ENCODE data around the gene RGS14.
"Not testable (repeated sequence)": the region's sequence is repeated elsewhere in the genome, so short reads cannot be mapped to it uniquely, and the experiment has no call there.

The RGS14 gene

GRCh38 chr5:177350776-177351391, 6.8 kb upstream of the RGS14 start:
- DNase-seq, result no peak

DNA sequence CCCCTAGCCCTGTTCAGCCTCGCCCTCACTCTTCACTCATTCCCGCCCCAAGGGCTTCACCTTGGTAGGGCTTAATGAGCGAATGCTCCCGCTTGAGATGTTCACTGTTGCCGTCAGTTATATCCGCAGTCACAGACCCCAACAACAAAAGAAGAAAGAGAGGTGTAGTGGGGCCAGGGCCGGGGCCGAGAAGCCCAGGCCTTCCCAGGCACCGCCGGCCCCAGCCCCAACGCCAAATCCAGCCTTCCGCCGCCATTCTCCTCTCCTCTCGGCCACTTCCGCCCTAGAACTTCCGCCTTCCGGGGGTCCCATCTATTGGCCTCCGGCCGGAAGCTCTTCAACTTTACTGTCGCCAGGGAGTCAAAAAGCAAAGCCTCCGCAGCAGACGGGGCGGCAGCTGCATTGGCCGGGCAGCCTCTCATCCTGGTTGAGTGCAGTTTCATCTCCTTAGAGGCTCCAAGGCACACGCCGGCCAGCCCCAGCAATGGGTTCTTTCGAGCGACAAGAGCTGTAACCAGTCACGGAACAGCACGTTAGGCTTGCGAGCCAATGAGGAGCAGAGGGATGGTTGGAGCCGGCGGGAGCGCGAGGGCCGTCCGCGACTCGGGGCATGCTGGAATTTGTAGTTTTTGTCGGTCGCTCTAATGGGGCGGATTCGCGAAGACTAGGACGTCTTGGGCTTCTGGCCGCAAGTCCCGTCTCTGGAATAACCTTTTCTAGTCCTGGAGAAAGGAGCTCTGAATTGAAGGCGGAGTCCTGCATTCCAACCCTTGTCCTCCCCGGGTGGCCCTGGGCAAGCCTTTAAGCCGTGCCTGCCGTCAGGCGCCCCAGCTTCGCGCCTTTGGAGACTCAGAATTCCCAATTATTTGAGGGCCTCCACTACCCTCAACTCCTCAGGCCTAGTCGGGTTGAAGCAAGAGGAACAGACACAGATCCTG, 6.1 kb upstream of the RGS14 start, which contains the start of gene LMAN2:
LMAN2 (minus strand) TSS at position 277 of the 938 bp plus-strand sequence; CDS start at position 256, 21 bp downstream.
- peak; percentile 85 to 96 (median 92) for DNase-seq

GRCh38 chr5:177353093-177353492, 4.6 kb upstream of the RGS14 start:
- DNase-seq, result no peak

DNA sequence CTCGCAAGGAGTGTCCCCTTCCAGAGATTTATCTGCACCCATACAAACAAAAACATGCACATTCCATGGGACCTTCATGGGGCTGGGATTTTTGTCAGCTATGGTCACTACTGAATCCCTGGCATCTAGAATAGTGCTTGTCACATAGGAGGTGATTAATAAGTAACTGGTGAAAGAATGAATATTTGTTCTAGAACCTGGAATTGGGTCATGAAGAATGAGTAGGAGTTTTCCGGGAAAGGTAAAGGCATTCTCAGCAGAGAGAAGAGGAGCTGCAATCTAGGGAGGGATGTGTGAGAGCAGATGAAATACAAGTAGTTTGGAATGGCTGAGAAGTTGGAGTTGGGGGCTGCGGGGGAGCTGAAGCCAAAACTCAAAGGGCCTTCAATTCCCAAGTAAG, 3.5 kb upstream of the RGS14 start:
- no peak for DNase-seq

DNA sequence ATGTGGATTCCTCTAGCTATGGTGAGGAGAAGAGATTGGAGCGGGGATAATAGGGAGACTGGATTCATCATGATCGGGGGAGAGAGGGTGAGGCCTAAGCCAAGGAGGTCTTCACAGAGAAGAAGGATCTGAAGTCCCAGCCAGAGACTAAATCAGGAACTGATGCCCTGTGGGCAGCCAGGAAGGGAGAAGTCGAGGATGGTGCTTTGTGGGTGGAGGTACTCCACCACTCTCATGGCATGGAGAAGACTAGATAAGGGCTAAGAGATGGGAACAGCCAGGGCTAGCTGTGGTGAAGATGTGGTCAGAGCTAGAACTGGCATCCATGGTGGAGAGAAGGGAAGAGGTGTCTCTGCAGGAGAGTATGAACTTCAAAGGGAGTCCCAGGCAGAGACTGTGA, 3.0 kb upstream of the RGS14 start:
- no peak for DNase-seq

DNA sequence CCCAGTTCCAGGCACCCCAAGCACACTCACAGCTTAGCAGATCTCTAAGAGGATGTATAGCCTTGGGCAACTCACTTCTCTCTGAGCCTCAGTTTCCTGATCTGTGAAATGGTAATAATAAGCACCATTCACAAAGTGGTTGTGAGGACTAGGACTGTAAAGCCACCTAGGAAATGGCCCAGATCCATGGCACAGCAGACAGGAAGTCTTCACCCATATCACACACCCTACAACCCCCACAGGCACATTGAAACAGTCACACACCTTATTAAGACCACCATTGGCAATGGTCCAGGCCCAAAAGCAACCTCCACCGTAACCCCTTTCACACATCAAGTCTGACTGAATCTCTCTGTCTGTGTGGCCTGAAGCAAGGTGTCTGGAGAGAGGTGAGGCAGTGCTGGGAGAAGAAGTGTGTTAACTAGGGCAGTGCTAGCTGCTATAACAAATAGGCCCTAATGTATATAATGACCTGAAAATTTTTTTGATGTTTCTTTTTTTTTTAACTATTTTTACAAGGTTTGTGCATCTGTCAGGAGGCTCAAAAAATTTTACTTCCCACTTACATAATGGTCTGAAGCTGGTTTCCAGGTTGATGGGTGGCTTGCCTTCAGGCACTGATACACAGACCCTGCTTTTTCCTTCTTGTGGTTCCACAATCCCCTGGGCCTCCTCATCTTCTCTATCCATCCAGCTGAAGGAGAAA, 2.4 kb upstream of the RGS14 start:
- DNase-seq, result no peak

DNA sequence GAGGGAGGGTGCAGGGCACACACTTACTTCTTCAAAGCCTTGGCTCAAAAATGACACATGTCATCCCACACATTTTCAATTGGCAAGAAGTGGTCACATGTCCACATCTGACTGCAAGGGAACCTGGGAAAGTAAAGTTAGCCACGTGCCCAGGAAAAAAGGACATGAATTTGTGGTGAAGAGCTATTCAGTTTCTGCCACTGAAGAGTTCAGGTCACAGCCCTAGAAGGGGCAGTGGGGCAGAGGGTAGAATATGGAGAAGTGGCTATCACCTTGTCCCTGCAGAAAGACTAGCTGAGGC, 1.9 kb upstream of the RGS14 start:
- no peak for DNase-seq

DNA sequence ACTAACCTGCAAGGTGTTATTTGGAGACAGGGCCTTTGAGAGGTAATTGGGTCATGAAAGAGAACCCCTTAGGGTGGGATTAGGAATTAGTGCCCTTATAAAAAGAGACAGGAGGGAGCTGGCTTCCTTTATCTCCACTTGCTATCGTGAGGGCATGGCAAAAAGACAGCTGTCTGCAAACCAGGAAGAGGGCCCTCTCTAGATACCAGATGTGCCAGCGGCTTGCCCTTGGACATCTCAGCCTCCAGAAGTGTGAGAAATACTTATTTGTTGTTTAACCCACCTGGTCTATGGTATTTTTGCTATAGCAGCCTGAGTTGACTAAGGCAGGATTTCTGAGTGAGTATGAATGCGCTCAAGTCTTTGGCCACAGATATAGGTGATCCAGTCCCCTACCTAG, 978 bp upstream of the RGS14 start:
- no peak for DNase-seq

GRCh38 chr5:177357146-177357458, 622 bp upstream of the RGS14 start:
- DNase-seq, result peak in 1 of 3 experiments; percentile 25

GRCh38 chr5:177358370-177358819, 671 bp downstream of the RGS14 start:
- DNase-seq, result no peak

GRCh38 chr5:177359451-177359851, 1.7 kb downstream of the RGS14 start:
- DNase-seq, result no peak

DNA sequence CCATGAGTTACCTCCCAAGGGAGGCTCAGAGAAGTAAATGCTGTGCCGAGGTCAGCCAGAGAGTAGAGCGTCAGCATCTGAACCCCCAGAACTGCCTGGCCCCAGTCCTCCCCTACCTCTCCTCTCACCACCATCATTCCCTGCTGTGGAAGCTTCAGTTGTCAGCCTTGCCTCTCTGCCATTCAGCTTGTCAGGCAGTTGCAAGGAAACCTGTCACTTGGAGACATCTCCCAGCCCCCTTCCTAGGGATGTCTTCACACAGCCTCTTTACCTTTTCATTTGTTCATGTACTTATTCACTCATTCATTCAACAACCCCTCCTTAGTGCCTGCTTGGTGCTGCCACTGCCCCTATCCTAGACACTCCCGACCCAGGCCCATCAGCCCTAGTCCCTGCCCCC, 2.1 kb downstream of the RGS14 start:
- no peak for DNase-seq

DNA sequence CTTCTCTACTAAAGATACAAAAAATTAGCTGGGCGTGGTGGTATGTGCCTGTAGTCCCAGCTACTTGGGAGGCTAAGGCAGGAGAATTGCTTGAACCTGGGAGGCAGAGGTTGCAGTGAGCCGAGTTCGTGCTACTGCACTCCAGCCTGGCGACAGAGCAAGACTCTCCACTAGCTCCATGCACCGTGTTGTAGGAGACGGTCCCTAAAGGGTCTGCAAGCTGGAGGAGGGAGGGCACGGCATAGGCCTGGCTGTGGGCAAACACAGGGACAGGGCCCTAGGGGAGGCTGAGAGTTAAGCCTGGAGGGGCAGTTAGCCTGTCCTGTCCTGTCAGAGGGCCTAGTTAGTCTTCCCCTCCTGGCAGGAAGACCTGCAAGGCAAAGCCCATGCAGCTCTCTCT, 3.0 kb downstream of the RGS14 start:
- DNase-seq, result not testable (repeated sequence)

- no peak for DNase-seq
These were observed 3.9 kb downstream of the RGS14 start for GRCh38 chr5:177361418-177362291.

- no peak for DNase-seq
These were observed 4.5 kb downstream of the RGS14 start for GRCh38 chr5:177362292-177362609.

- DNase-seq, result peak; percentile 67 to 73 (median 71)
These were observed 5.1 kb downstream of the RGS14 start for GRCh38 chr5:177362610-177363507.

GRCh38 chr5:177363565-177363964, 5.8 kb downstream of the RGS14 start:
- DNase-seq, result no peak

DNA sequence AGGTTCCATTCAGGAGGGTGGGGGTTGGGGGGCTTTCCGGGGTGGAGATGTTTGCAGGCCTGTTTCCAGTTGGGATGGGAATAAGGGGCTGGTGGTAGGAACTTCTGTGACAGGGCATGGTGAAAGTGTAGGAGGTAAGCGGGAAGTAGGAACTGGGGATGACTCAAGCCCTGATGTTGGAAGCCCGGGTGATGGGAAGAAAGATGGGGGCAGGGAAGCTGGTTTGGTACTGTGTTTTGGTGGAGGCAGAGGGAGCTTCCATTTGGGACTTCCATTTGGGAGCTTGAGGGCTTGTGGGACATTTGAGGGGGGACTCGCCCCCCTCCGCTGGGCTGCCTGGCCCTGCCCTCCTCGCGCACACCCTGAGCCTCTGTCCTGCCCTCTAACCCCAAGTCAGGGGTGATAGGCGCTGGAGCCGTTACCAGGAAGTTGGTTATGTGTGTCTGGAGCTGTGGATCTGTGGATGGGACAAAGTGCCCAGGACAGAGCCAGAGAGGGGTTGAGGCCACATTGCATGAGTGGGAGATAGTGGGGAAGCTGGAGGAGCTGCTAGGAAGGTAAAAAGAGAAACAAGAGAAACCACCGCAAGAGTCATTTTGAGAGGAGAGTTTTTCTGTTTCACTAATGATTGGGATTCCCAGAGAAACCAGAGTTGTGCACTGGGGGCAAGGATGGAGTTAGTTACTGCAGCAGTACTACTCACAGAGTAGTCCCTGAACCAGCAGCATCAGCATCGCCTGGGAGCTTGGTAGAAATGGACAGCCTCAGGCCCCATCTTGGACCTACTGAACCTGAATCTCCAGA, 6.6 kb downstream of the RGS14 start:
- no peak for DNase-seq

DNA sequence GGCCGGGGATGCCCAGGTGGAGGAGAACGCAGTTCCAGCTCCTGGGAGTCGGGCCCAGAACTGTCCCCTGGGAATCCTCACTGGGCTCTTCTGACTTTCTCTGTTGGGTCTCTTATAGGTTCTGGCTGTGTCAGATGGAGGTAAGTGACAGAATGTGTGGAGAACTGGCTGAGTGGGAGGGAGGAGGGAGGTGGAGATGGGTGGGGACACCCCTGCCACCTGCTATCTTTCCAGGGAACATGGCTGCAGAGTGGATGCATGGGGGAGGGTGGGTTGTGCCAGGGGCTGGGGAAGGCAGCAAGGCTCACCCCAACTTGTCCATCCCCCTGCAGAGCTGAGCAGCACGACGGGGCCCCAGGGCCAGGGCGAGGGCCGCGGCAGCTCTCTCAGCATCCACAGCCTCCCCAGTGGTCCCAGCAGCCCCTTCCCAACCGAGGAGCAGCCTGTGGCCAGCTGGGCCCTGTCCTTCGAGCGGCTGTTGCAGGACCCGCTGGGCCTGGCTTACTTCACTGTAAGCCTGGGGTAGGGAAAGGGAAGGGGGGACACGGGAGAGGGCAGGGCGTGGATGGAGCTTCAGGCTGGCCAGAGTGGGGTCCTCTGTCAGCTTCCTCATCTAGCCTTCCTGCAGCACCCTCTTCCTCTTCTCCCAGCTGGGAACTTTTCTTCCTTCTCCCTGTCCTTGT, 8.3 kb downstream of the RGS14 start:
- DNase-seq, result no peak
